H9 (cell line): Measurements from ENCODE around the gene KATNB1. TPM values are rescaled to one million over a fixed set of nuclear protein-coding genes. Genes with fewer than 3 reads are reported as not detected.

ENCODE experiments used
- DNase-seq: peaks from one replicate; pipeline ENCODE4 v3.0.0-alpha.2; 2017
- H2AFZ ChIP-seq: one replicate; pipeline ENCODE4 v1.6.1; 2013; ENCODE audit warnings: mild to moderate bottlenecking, low read length, control low read depth, moderate library complexity
- H2AK5ac ChIP-seq: 2 replicates; pipeline ENCODE4 v1.6.1; 2013; ENCODE audit warnings: low read length, control low read depth, mixed read lengths; ENCODE audit not compliant: insufficient read length
- H2BK120ac ChIP-seq: one replicate; pipeline ENCODE4 v1.6.1; 2013; ENCODE audit warnings: low read depth, mild to moderate bottlenecking, low read length, control low read depth, inconsistent platforms; ENCODE audit not compliant: poor library complexity, severe bottlenecking
- H2BK12ac ChIP-seq: 2 replicates; pipeline ENCODE4 v1.6.1; 2013; ENCODE audit warnings: low read length, control low read depth, mixed read lengths, low read depth; ENCODE audit not compliant: insufficient read length
- H2BK15ac ChIP-seq: 2 replicates; pipeline ENCODE4 v1.6.1; 2013; ENCODE audit warnings: low read depth, low read length, control low read depth
- H2BK20ac ChIP-seq: one replicate; pipeline ENCODE4 v1.6.1; 2013; ENCODE audit warnings: low read depth, mild to moderate bottlenecking, low read length, control low read depth, inconsistent platforms; ENCODE audit not compliant: poor library complexity, severe bottlenecking
- H2BK5ac ChIP-seq: 2 replicates; pipeline ENCODE4 v1.6.1; 2013; ENCODE audit warnings: low read length, control low read depth, mixed read lengths; ENCODE audit not compliant: insufficient read length
- H3K14ac ChIP-seq: 2 replicates; pipeline ENCODE4 v1.6.1; 2013; ENCODE audit warnings: low read length, control low read depth; ENCODE audit not compliant: insufficient read depth
- H3K18ac ChIP-seq: 2 replicates; pipeline ENCODE4 v1.6.1; 2013; ENCODE audit warnings: low read depth, mild to moderate bottlenecking, mixed read lengths, low read length, control low read depth; ENCODE audit not compliant: insufficient read length
- H3K23ac ChIP-seq: 2 replicates; pipeline ENCODE4 v1.6.1; 2013; ENCODE audit warnings: low read length, control low read depth, mixed read lengths, low read depth; ENCODE audit not compliant: insufficient read length
- H3K23me2 ChIP-seq: 2 replicates; pipeline ENCODE4 v1.6.1; 2013; ENCODE audit warnings: low read depth, mild to moderate bottlenecking, mixed read lengths, low read length, control low read depth; ENCODE audit not compliant: insufficient read length, poor library complexity, severe bottlenecking
- H3K27ac ChIP-seq: 2 replicates; pipeline ENCODE4 v1.5.1; 2013; ENCODE audit warnings: low read length, control low read depth, mixed read lengths, low read depth; ENCODE audit not compliant: insufficient read length
- H3K27me3 ChIP-seq: 2 replicates; pipeline ENCODE4 v1.6.1; 2013; ENCODE audit warnings: low read length, control low read depth, inconsistent platforms; ENCODE audit not compliant: insufficient read depth
- H3K4ac ChIP-seq: 2 replicates; pipeline ENCODE4 v1.6.1; 2013; ENCODE audit warnings: low read depth, mild to moderate bottlenecking, control low read depth, inconsistent platforms, low read length, moderate library complexity
- H3K4me1 ChIP-seq: 2 replicates; pipeline ENCODE4 v1.6.1; 2013; ENCODE audit warnings: low read length, control low read depth, inconsistent platforms; ENCODE audit not compliant: insufficient read depth
- H3K4me2 ChIP-seq: 2 replicates; pipeline ENCODE4 v1.6.1; 2013; ENCODE audit warnings: low read length, control low read depth, mixed read lengths; ENCODE audit not compliant: insufficient read length, insufficient read depth
- H3K56ac ChIP-seq: 2 replicates; pipeline ENCODE4 v1.6.1; 2013; ENCODE audit warnings: low read depth, mild to moderate bottlenecking, mixed read lengths, low read length, control low read depth; ENCODE audit not compliant: insufficient read length
- H3K79me1 ChIP-seq: 2 replicates; pipeline ENCODE4 v1.6.1; 2013; ENCODE audit warnings: low read depth, mild to moderate bottlenecking, moderate library complexity, low read length, control low read depth, inconsistent platforms; ENCODE audit not compliant: insufficient read depth, poor library complexity, severe bottlenecking
- H3K79me2 ChIP-seq: 2 replicates; pipeline ENCODE4 v1.6.1; 2013; ENCODE audit warnings: low read length, control low read depth, inconsistent platforms; ENCODE audit not compliant: insufficient read depth
- H3K9ac ChIP-seq: 2 replicates; pipeline ENCODE4 v1.6.1; 2013; ENCODE audit warnings: low read length, control low read depth, mixed read lengths; ENCODE audit not compliant: insufficient read length; ENCODE audit errors: extremely low read depth
- H3K9me3 ChIP-seq: one replicate; pipeline ENCODE4 v1.6.1; 2013; ENCODE audit warnings: low read depth, low read length, inconsistent platforms; ENCODE audit not compliant: control insufficient read depth
- H3T11ph ChIP-seq: one replicate; pipeline ENCODE4 v1.6.1; 2013; ENCODE audit warnings: mild to moderate bottlenecking, low read length, control low read depth, inconsistent platforms
- H4K20me1 ChIP-seq: one replicate; pipeline ENCODE4 v1.6.1; 2013; ENCODE audit not compliant: control insufficient read depth, insufficient read length, insufficient read depth
- H4K5ac ChIP-seq: 2 replicates; pipeline ENCODE4 v1.6.1; 2013; ENCODE audit warnings: low read depth, mild to moderate bottlenecking, mixed read lengths, low read length, control low read depth; ENCODE audit not compliant: insufficient read length
- H4K8ac ChIP-seq: replicated peaks from 2 replicates; pipeline ENCODE4 v1.6.1; 2013; ENCODE audit warnings: low read length, control low read depth, mixed read lengths, low read depth; ENCODE audit not compliant: insufficient read length
- H4K91ac ChIP-seq: 2 replicates; pipeline ENCODE4 v1.6.1; 2013; ENCODE audit warnings: low read depth, mild to moderate bottlenecking, moderate library complexity, mixed read lengths, low read length, control low read depth; ENCODE audit not compliant: insufficient read length
- H3K27ac Mint-ChIP-seq, 3 experiments: 2 replicates in 2 of 3; 3 replicates in 1 of 3; pipeline ENCODE4 v1.8.0; 2020 to 2021; ENCODE audit warnings: mixed read lengths in 3 of 3, mild to moderate bottlenecking in 1 of 3, moderate library complexity in 1 of 3
- H3K27me3 Mint-ChIP-seq: 2 replicates; pipeline ENCODE4 v1.8.0; 2021; ENCODE audit warnings: low read depth, mild to moderate bottlenecking, moderate library complexity, mixed read lengths
- H3K36me3 Mint-ChIP-seq, 3 experiments: 2 replicates in 2 of 3; 3 replicates in 1 of 3; pipeline ENCODE4 v1.8.0; 2020 to 2021; ENCODE audit warnings: low read depth in 3 of 3, mixed read lengths in 3 of 3; ENCODE audit not compliant: insufficient read depth in 1 of 3
- H3K4me1 Mint-ChIP-seq, 2 experiments: 2 replicates each; pipeline ENCODE4 v1.8.0; 2020; ENCODE audit warnings: mixed read lengths in 2 of 2
- H3K4me3 Mint-ChIP-seq, 2 experiments: 2 replicates in 1 of 2; 3 replicates in 1 of 2; pipeline ENCODE4 v1.8.0; 2020 to 2021; ENCODE audit warnings: mild to moderate bottlenecking in 2 of 2, mixed read lengths in 2 of 2, moderate library complexity in 1 of 2
- H3K9me3 Mint-ChIP-seq, 2 experiments: 2 replicates in 1 of 2; 3 replicates in 1 of 2; pipeline ENCODE4 v1.8.0; 2020; ENCODE audit warnings: mild to moderate bottlenecking in 2 of 2, mixed read lengths in 2 of 2, moderate library complexity in 1 of 2
- CTCF ChIP-seq: fragments of 200-600 bp; sonication (generic); conservative IDR thresholded peaks from 3 replicates; pipeline ENCODE4 v1.8.0; 2021; ENCODE audit warnings: antibody characterized with exemption, mild to moderate bottlenecking
- WGBS: extraction: QIAGEN DNeasy Blood & Tissue Kit; methylation state at CpG from one replicate; pipeline ENCODE4 v1.1.7; 2013; ENCODE audit warnings: missing lambda C conversion rate, low lambda C conversion rate, mixed read lengths; ENCODE audit not compliant: insufficient read length; ENCODE audit errors: extremely low coverage; 5-methylcytosine and 5-hydroxymethylcytosine counted together
- total RNA-seq: library from RNA; stranded (reverse); gene quantifications from 2 replicates; pipeline ENCODE4 v1.2.1, GENCODE V29; 2021

KATNB1 gene
- total RNA-seq, 1 experiment from 2014 or later = 29.9 TPM

DNA sequence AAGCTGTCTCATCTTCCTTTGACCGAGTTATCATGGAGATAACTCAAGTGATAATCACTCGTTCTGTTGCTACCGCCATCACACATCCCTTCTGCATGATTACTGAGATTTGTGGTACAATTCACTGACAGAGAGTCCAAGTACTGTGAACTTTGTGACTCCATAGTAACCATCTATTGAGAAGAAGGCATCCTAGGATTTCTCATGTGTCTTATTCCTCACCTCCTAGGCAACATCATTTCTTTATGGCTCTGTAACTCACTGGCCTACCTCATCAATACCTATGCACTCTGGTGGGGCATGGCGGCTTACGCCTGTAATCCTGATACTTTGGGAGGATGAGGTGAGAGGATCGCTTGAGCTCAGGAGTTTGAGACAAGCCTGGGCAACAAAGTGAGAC is 21.5 kb upstream of the KATNB1 start:
- Histone ChIP-seq H3T11ph (no peak overlapping the region), H4K5ac (no peak overlapping the region), H3K4me1 (no peaks in the 10 kb centered on the region), H3K14ac (no peak overlapping the region), H3K4ac (no peak overlapping the region), H2BK20ac (no peak overlapping the region), H3K79me1 (no peaks in the 10 kb centered on the region), H2AFZ (no peak overlapping the region), H3K79me2 (no peaks in the 10 kb centered on the region), H2BK15ac (no peak overlapping the region), H3K23ac (no peak overlapping the region), H3K9ac (no peak overlapping the region), H2AK5ac (no peak overlapping the region), H3K18ac (no peak overlapping the region), H3K56ac (no peak overlapping the region), H3K27me3 (no peaks in the 10 kb centered on the region), H3K23me2 (no peaks in the 10 kb centered on the region), H2BK5ac (no peak overlapping the region), H3K27ac (no peak overlapping the region), H4K91ac (no peak overlapping the region), H4K20me1 (no peaks in the 10 kb centered on the region), H2BK12ac (no peak overlapping the region), H3K4me2 (no peak overlapping the region), H3K9me3 (no peaks in the 10 kb centered on the region), H4K8ac (no peak overlapping the region), H2BK120ac (no peak overlapping the region)
- Mint-ChIP-seq H3K9me3 (no peaks in the 10 kb centered on the region), H3K4me3 (no peak overlapping the region), H3K27ac (no peak overlapping the region), H3K4me1 (no peaks in the 10 kb centered on the region), H3K27me3 (peaks cover 24% of the 10 kb centered on the region), H3K36me3 (no peaks in the 10 kb centered on the region)
- DNase-seq = no peak
- TF ChIP-seq CTCF = no peak
- WGBS = no CpG with 5 or more reads among the region's 6 CpGs
